ENCODE measurements around the gene BCAN.
"Not testable (repeated sequence)": the region's sequence is repeated elsewhere in the genome, so short reads cannot be mapped to it uniquely, and the experiment has no call there.

BCAN gene

DNA sequence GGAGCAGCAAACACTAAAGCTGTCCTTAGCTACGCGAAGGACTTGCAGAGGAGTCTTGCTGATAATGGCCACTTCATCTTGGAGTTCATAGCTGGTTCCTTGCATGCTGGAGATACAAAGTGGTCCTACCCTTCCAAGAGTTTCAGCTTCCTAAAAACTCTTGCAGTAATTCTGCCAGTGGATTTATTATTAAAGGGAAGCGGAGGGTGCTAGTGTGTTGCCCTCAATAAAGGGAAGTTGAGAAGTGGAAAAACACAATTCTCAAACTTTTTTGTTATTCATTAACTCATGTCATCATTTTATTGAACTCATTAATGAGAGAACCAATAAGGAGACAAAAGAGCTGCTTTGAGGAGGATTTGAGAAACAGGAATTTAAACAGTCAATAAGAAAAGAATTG lies 29.3 kb upstream of the BCAN start:
- in situ Hi-C loops (cut with HindIII; ENCODE audit: low pct_ligation_motif_present, low pct_unique_long_range_greater_than_20kb, low sequenced_read_pairs): no loop called here
- no peak for DNase-seq

GRCh38 chr1:156615946-156616345 lies 26.0 kb upstream of the BCAN start:
- in situ Hi-C loops (cut with HindIII; ENCODE audit: low pct_ligation_motif_present, low pct_unique_long_range_greater_than_20kb, low sequenced_read_pairs): no loop called here
- no peak for DNase-seq

DNA sequence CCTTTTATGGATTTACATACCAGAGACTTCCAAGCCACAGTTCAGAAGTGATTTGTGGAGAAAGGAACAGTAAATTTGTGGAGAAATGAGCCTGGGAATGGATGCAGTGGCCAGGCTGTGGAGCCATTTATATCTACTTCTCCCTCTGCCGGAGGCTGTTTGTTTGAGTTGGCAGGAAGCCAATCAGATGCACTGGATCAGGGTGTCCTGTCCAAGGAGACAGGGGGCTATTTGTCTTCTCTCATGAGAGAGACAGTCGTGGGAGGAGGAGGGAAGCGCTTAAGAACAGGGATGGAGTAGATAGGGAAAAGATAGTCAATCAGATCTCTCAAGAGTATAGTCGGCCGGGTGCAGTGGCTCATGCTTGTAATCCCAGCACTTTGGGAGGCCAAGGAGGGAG lies 25.5 kb upstream of the BCAN start:
- in situ Hi-C loops (cut with HindIII; ENCODE audit: low pct_ligation_motif_present, low pct_unique_long_range_greater_than_20kb, low sequenced_read_pairs): no loop called here
- no peak for DNase-seq

- in situ Hi-C loops (cut with HindIII; ENCODE audit: low pct_ligation_motif_present, low pct_unique_long_range_greater_than_20kb, low sequenced_read_pairs): no loop called here
- peak; percentile 34 for DNase-seq
Observed at GRCh38 chr1:156618853-156619581, 22.9 kb upstream of the BCAN start, which contains the start of gene HAPLN2. Gene HAPLN2 (plus strand): TSS chr1:156619415. CDS start chr1:156623491, 4,076 bp downstream.

GRCh38 chr1:156619582-156619955 lies 22.3 kb upstream of the BCAN start:
- in situ Hi-C loops (cut with HindIII; ENCODE audit: low pct_ligation_motif_present, low pct_unique_long_range_greater_than_20kb, low sequenced_read_pairs): no loop called here

DNA sequence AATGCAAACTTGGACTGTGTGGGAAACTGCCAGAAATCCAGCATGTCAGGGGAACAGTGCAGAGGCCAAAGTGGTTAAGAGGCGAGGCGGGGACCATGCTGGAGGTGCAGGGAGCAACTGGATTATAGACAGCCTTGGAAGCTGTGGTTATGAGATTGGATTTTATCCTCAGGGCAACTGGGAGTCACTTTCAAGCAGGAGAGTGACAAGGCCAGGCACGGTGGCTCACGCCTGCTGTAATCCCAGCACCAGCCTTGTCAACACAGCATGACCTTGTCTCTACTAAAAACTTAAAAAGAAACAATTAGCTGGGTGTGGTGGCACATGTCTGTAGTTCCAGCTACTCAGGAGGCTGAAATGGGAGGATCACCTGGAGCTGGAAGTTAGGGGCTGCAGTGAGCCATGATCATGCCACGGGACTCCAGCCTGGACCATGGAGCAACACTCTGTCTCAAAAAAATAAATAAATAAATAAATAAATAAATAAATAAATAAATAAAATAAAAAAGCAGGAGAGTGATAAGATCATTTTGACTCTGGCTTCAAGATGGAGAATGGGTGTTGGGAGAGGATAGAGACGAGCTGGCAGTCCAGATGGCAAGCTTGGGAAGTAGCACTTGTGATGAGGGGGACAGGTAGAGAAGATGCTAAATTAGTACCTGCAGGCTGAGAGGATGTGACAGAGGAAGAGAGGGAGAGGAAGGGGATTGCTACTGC lies 19.2 kb upstream of the BCAN start:
- in situ Hi-C loops (cut with HindIII; ENCODE audit: low pct_ligation_motif_present, low pct_unique_long_range_greater_than_20kb, low sequenced_read_pairs): no loop called here
- no peak for DNase-seq

More at GRCh38 chr1:156619582-156619955, 22.3 kb upstream of the BCAN start:
- DNase-seq: no peak

DNA sequence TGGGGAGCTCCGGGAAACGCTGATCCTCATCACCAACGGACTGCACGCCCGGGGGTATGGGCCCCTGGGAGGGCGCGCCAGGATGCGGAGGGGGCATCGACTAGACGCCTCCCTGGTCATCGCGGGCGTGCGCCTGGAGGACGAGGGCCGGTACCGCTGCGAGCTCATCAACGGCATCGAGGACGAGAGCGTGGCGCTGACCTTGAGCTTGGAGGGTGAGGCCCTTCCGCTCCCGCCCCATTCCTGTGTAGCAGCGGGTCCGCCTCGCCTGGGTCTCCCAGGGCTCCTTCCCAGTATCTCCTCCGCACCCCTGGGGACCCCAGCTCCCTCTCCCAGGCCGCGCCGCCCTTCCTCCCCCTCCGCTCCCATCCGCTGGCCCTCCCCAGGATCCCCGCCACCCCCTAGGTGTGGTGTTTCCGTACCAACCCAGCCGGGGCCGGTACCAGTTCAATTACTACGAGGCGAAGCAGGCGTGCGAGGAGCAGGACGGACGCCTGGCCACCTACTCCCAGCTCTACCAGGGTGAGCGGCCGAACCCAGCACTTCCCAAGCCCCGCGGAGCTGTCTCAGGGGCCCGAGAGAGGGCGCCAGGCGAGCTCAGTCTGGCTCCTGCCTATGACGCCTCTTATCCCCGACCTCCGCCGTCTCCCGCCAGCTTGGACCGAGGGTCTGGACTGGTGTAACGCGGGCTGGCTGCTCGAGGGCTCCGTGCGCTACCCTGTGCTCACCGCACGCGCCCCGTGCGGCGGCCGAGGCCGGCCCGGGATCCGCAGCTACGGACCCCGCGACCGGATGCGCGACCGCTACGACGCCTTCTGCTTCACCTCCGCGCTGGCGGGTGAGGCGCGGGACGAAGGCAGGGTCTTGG lies 17.7 kb upstream of the BCAN start:
- DNase-seq: peak; percentile 61
- in situ Hi-C loops (cut with HindIII; ENCODE audit: low pct_ligation_motif_present, low pct_unique_long_range_greater_than_20kb, low sequenced_read_pairs): no loop called here

GRCh38 chr1:156624814-156625435 lies 17.0 kb upstream of the BCAN start:
- in situ Hi-C loops (cut with HindIII; ENCODE audit: low pct_ligation_motif_present, low pct_unique_long_range_greater_than_20kb, low sequenced_read_pairs): no loop called here
- DNase-seq: no peak

- DNase-seq: peak; percentile 53
- in situ Hi-C loops (cut with HindIII; ENCODE audit: low pct_ligation_motif_present, low pct_unique_long_range_greater_than_20kb, low sequenced_read_pairs): no loop called here
Observed at GRCh38 chr1:156625436-156626078, 16.4 kb upstream of the BCAN start.

DNA sequence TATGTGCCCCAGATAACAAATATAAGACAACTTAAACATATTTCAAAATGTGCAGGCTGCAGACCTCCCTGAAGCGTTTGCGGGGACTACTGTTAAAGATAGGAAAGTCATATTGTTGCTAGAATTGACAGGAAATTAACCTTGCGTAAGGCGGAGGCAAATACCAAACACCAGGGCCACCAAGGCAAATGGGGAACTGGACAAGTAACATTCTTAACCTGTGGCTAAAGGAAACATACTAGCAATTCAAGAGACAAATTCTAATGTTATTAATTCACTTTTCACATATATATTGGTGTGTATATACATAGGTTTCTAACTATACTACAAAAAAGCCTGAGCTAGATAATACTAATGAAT lies 15.9 kb upstream of the BCAN start:
- DNase-seq: no peak
- in situ Hi-C loops (cut with HindIII; ENCODE audit: low pct_ligation_motif_present, low pct_unique_long_range_greater_than_20kb, low sequenced_read_pairs): no loop called here

- DNase-seq: peak; percentile 73
- in situ Hi-C loops (cut with HindIII; ENCODE audit: low pct_ligation_motif_present, low pct_unique_long_range_greater_than_20kb, low sequenced_read_pairs): no loop called here
Observed at GRCh38 chr1:156627313-156627880, 14.5 kb upstream of the BCAN start.

GRCh38 chr1:156629823-156630449 lies 12.0 kb upstream of the BCAN start:
- in situ Hi-C loops (cut with HindIII; ENCODE audit: low pct_ligation_motif_present, low pct_unique_long_range_greater_than_20kb, low sequenced_read_pairs): no loop called here
- no peak for DNase-seq

DNA sequence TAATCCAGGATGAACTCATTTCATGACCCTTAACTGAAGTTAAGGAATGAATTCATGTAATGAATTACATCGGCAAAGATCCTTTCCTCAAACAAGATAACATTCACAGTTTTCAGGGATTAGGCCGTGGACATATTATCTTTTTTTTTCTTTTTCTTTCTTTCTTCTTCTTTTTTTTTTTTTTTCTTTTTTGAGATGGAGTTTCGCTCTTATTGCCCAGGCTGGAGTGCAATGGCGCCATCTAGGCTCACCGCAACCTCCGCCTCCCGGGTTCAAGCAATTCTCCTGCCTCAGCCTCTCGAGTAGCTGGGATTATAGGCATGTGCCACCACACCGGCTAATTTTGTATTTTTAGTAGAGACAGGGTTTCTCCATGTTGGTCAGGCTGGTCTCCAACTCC lies 10.8 kb upstream of the BCAN start:
- in situ Hi-C loops (cut with HindIII; ENCODE audit: low pct_ligation_motif_present, low pct_unique_long_range_greater_than_20kb, low sequenced_read_pairs); DNase-seq: not testable (repeated sequence)

DNA sequence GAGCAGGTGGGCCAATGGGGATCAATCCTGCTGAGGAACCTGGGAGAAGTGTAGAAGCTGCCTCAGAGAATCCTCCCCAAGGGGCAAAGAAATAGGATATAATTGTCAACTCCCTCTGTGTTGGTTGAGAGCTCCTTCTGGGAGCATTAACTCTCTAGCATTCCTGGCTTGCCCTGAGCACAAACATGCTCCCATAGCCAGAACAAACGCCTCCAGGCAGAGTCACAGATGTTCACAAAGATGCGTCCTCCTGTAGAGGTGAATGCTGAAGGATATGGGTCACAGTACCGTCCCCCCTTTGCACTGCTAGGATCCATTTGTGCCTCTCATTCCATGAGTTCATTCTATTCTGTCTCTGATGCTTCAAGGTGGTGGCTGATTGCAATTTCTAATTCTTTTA lies 9.6 kb upstream of the BCAN start:
- in situ Hi-C loops (cut with HindIII; ENCODE audit: low pct_ligation_motif_present, low pct_unique_long_range_greater_than_20kb, low sequenced_read_pairs): no loop called here
- DNase-seq: no peak

DNA sequence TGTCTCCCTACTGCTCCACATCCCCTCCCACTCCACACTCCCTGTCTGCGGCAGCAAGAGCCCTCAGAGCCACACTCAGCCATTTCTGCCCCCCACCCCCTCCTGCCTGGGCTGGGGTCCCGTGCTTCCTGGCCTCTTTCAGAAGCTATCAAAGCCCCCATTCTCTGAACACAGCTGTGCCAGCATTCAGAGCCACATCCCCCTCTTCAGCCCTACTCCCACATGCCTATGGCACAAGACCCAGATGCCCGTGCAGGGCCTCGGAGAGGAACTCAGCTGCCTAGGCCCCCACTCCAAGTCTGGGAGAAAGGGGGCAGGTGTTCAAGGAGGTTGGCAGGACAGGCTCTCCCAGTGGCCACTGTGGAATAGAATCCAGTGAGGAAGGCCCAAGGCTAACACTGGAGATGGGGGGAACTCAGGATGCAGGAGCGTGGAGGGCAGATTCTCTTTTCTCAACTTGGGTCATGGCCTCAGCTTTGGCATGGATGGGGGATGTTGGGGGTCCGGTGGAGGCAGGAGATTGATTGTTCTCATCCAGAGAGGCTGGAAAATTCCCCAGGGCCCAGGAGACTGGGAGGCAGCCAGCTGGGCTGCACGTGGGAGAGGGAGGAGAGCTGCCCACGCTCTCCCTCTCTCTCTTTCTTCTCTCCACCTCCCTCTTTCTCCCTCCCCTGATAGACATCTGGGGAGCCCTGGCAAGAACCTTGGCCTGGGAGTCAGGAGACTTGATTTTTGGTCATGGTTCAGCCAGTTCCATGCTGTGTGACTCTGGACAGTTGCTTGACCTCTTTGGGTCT lies 3.5 kb upstream of the BCAN start:
- in situ Hi-C loops (cut with HindIII; ENCODE audit: low pct_ligation_motif_present, low pct_unique_long_range_greater_than_20kb, low sequenced_read_pairs): no loop called here
- DNase-seq: no peak

DNA sequence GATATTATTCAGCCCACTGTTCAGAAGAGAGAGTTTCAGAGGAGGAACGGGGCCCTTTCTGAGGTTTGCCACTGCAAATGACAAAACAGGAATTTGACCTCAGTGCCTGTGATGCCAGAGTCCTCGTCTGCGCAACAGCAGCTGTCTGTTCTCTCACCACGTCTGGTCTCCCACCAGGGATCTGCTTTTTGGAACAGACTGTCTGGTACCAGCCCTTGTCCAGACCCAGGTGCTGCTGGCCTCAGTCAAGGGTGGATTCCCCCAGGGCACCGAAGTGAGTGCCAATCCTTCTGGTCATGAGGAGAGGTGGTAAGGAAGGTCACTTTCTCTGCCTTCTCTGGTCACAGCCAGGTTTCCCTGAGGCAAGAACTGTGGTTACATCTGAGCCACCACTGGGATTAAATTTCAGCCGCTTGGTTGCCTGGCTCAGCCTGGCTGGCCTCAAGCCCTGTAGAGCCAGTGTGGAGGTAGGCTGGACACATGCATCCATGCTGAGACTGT lies 2.3 kb upstream of the BCAN start:
- DNase-seq: no peak

More for the DNA sequence above, 2.3 kb upstream of the BCAN start:
- in situ Hi-C loops (cut with HindIII; ENCODE audit: low pct_ligation_motif_present, low pct_unique_long_range_greater_than_20kb, low sequenced_read_pairs): no loop called here

Data from ACHN (cell line).